DLD1 (cell line): ENCODE data around the gene SHF.

Experiments
- in situ Hi-C: cut with HindIII; loops from 2 replicates; pipeline ENCODE4 v1.10.0; 2017; ENCODE audit warnings: low sequenced_read_pairs

The SHF gene

DNA sequence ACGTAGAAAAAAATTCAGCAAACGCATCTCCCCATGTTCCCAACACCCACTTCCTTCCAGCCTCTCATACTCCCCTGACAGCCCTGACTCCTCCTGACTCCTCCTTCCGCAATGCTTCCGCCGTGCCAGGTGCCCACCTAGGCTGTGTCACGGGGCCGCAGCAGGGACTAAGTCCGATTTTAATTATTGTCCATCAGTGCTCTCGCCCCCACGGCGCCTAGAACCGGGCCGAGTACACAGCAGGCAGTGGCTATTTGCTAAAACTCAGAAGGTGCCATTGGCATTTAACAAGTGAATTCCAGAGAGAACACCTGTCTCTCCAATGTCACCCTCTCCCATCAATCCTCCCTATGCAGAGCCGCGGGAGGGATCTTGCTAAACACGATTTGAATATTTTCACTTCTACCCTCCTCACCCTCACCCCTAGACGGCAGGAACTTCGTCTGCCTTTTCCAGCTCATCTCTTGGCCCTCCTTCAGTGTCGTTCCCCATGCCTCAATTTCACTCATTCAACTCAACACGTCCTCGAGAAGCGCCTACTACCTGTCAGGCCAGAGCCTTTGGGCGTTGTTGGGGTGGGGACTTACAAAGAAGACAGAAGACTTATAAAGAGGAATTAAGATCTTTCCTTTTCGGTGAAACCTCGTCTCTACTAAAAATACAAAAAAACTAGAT, 11.5 kb upstream of the SHF start:
- in situ Hi-C loops, result no loop called here

DNA sequence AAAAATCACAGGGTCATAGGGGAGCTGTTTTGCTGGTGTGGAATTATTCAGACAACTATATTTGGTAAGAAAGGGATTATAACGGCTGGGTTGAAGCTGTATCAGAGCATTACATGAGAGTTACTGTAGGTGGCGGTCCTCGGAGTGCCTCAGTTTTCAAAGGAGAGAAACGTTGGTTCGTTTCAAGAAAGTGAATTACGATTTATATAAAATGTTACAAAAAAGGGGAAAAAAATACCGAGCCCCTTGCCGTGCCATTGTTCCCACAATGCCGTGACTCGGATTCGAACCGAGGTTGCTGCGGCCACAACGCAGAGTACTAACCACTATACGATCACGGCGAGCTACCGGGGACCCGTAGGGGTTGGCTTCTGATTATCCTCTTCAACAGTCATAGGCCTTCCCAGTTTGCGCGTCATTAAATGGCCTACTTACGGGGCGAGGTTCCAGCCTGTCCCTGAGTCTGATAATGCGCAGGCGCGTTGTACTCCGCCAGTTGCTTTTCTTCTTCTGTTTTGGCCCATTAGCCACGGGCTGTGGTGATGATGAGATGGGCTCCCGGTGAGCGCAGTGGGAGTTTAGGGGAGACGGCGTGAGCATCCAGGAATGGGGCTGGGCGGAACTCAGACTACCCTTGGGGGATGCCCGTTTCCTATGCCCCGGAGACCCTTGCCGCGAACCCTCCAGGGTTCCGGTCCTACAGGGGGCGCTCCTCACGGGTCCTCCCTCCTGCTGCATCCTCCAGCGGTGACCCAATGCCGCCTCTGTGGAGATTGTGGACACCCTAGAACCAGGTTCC, 10.8 kb upstream of the SHF start:
- in situ Hi-C loops, result no loop called here

DNA sequence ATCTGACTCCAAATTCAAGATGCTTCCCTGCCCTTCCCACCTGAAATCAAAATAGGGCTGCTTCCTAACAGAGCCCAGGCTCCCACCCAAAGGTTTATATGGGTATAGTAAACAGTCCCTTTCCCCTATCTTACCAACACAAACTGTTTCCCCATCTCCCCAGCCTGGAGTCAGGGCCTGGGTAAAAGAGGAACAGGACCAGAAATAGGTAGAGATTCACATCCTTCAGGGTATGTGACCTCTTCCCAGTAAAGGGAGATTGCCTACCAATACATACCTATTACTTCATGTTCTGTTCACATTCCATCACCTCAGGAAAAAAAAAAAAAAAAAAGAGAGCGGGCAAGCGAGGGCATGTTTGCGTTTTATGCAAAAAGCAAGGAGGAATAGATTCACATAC, 9.7 kb upstream of the SHF start:
- in situ Hi-C loops, result no loop called here

DNA sequence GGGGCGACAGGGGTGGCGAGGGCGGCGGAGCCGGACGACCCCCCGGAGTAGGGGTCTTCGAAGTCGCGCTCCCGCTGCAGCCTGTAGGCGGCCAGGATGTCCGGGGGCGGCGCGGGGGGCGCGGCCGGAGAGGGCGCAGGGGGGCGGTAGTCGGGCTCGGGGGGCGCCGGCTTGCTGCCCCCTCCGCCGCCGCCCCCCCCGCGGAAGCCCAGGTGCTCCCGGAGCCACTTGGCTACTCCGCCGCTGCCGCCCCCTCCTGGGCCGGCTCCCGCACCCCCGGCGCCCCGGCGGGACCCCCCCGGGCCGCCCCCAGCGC, 230 bp downstream of the SHF start:
- in situ Hi-C loops, result no loop called here

DNA sequence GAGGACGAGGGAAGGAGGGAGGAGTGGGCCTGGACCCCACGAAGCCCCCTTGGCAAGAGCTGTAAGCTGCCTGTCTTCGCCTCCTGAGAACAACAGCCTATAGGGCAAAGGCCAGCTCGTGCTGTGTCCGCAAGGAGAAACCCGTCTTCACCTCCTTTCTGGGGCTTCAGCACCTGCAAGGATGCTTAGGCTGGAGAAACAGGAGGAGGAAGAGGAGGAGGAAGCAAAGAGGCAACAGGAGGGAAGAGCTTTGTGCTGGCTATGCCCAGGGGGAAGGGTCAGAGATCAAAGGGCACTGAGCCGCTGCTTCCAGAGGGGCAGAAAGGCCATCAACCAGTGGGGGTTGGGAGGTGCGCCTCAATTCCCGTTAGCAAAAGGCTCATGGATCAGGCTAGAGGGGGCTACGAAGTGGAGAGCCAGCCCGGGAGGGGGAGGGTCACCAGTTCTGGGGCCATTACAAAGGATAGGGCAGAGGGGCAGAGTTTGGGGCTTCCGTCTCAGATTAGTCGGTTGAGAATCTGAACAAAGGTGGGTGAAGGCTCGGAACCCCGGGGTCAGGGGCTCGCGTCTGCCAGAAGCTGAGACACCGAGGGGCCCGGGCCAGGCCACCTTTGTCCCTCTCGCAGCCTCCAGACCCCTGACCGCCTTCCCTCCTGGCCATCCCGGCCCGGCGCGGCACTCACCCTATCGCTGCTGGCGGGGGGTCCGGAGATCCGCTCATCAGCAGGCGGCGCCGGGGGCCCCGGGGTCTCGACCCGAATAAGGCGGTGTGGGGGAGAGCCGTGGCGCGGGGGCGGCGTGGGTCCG, 792 bp downstream of the SHF start:
- in situ Hi-C loops, result no loop called here

DNA sequence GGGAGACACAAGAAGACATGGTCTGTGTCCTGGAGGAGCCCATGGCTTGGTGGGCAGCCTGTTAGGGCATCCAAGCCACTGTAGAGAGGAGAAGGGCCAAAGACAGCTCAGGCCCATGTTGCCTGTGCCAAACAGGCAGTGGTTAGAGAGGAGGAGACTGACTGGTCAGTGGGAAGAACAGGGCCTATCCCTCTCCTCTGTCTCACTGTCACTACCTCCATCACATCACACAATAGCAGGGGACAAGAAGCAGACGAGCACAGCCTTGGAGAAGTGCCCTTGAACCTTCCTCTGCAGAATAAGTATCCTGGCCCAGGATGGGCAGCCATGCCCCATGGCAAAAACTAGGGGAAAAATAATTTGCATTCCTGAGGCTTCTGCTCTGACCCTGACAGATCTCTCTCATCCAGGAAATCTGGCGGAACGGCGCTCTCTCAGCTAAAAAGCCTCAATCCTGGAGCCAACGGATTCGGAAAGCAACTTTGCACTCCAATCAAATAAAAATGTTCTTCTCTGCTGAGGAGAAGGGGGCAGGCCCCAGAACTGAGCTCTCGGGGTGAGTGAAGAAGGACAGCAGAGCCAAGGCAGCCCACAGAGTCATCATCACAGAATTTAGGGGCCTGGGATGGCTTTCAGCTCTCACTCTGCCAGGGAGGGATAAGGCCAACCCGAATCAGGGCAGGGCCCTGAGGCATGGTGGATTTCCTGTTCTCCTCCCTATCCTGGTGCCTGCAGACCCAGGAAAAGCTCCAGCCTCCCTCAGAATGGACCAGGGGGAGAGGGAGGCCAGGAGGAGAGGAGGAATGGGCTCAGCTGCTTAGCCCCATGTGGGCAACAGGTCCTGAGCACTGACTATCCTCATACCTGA, 1.6 kb downstream of the SHF start:
- in situ Hi-C loops, result no loop called here

DNA sequence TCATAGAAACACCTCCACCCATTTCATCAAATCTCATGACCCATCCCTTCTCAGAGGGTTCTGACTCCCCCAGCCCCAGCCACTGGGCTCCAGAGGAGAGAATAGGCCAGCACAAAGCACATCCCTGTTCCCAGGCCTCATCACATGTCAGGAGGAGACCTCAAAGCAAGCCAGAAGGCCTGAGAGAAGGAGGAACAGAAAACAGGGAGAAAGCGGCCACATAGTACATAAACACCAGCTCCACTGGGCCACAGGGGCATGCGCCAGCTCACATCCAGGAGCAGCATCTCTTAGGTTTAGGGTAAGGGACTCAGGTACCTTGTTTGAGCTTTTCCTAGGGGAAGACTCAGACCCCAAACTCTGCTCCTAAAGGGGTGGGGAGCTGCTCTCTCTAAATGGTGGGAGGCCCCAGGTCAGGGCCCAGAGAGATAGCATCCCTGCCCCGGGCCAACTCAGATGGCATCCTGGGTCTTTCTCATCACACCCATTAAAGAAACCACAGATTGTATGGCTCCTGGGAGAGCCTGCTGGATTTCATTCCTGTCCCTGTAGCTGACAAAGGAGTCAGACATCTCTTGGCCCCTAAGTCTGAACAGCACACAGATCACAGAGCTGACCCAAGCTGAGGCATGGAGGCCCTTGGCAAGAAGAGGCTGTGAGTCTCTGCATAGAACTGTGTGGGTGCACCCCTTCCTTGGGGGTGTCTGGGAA, 2.5 kb downstream of the SHF start:
- in situ Hi-C loops, result no loop called here

DNA sequence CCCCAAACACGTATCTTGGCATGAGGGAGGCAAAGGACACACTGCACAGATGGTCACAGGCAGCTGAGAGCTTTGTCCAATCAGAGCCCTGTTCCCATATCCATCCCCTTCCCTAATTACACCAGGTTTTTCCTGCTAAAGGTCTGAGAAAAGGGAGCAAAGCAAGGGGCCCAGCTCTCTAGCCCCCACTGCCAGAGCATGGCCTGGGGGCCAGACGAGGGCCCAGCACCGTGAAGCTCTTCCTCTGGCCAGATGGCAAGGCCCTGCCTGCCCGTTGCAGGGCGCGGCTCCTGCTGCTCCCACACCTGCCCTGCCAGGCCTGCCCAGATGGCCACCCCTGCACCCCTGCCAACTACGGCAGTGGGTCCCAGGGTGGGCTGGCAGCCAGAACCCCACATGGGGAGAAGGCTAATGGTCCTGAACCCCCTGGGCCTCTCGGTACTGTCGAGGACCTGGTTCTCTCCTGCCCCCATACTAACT, 3.2 kb downstream of the SHF start:
- in situ Hi-C loops, result no loop called here

DNA sequence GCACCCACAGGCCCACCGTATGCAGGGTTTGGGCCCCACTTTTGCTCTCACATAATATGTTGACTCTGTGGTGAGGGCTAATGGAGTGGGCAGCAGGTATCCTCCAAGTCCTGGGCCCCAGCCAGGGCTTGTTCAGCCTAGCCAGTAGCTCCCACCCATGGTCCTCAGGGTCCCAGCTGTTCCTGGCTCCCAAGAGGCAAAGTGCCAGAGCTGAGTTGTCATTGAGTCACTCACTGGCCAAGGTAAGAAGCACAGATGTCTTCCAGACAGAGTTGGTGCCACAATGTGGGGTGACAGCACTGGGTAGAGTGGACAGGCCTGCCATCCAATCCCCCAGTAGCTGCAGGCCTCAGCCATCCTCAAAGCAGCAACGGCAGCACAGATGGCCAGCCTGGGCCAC, 4.3 kb downstream of the SHF start:
- in situ Hi-C loops, result no loop called here

DNA sequence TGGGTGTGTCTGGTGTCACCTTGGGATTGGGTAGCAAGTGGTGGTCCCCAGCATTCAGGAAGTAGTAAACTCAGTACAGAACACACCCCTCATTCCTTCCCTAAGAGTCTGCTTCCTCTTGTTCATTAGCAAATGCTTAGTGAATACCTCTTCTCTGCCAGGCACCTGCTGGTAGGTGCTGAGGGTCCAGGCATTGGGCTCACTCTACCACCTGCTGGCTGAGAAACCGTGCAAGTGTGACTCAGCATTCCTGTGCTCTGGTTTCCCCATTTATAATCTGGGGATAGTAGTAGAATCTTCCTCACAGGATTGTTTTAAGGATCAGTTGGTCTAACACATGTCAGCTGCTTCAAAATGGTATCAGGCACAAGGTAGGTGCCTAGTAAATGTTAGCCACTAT, 4.8 kb downstream of the SHF start:
- in situ Hi-C loops, result no loop called here

DNA sequence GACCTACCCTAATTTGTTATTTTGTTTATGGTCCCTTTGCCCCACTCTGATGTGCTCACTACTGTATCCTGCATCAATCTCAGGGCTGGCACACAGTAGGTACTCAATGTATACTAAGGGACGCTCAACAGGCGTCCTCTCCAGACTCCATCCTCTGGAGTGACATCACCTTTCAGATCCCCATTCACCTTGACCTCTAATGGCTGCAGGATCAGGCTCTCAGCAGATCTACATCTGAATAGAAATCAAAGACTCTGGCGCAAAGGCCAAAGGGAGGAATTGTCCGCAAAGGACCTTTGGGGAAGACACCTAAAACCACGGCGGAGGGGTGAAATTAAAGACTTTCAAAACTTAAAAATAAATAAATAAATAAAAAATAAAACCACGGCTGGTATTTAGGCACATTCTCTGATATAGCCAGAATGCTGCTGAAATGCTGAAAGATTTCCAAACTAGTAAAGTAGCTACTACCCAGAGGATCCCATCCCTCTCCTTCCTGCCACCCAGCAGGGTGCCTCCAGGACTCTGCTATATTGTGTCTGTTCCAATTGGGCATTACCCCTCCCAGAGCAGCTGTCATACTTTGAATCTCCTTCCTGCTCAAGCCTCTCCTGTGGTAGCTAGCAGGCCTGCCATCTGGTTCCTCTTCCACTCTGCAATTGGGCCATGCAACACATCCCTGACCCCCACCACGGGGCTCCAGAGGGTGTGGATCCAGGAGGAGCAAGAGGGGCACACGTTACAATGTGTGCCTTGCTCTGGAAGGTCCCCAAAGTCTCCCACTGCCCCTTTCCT, 6.1 kb downstream of the SHF start:
- in situ Hi-C loops, result no loop called here

DNA sequence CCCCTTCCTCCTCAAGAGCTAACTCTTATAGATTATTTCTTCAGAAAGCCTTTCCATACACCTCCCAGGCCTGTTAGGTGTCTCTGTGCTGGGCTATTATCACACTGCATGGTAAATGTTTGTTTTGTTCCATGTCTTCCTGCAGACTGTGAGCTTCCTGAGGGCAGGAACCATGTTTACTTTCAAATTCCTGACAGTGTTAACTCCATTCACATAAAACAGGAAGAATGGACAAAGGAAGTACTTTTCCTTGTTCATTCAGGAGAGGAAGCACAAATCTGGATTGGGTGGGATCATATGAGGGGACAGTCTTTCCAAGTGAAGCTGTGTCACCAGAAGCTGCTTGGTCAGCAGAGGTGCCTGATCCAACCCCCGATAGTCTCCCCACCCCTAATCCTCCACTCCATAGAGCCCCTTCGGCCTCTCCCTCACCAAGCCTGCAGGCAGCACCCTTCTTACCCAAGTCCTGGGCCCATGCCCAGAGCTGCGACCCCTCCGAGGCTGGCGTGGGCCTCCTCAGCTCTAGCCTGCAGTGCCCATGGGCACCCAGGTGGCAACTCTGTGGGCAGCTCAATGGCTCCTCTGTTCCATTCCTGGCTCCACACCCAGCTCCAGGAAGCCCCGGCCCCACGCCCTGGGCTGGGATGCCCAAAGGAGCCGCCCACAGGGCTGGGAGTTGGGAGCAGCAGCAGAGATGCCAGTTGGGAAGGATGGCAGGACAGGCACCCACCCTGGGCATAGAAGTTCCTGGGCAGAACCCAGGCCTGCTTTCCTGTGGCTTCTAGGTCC, 6.9 kb downstream of the SHF start:
- in situ Hi-C loops, result no loop called here

DNA sequence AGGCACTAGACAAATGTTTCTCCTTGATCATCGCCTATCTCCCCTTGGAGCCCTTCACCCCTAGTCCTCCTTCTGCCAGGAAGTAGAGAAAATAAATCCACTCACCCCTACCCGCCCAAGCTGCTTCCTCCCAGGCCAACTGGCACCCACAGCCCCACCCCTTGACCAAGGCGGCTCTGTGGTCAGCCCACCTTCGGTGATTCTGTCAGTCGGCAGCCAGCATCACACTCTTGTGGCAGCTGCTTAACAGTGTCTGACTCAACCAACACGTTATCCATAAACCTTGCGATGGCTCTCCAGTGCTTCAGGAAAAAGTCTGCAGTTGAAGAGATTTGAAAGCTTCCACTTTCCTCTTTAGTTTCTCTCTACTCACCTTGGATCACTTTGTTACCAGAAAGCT, 7.6 kb downstream of the SHF start:
- in situ Hi-C loops, result no loop called here

DNA sequence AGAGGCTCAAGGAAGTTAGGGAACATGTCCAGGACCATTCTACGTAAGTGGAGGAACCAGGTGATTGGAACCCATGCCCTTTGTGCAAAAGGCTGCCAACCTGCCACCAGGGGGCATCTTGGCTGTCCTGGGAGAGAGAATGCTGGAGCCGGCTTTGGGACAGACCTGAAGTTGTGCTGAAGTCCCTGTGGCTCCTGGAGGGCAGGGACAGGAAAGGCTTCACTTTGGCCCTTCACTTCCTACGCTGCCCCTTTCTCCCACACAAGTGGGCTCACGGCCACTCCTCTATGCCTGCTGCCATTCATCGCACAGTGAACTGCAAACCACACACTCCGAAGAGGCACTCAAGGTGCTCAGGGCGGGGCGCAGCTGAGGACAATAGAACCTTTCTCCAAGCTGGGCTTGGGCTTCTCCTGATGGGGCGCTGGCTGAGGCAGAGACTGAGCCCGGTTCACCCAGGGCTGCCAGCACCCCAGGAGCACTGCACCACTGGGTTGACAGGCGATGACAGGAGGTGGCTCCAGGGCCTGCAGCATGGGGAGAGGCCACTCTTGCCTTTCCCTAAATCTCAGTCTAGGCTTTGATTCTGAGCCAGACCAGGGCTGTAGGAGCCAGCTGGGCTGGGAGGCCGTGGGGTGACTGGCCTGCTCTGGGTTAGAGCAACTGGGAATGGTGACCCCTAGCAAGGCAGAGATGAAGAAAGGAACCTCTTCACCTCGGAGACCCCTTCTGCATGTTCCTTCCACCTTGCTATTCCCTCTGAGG, 8.4 kb downstream of the SHF start:
- in situ Hi-C loops, result no loop called here

DNA sequence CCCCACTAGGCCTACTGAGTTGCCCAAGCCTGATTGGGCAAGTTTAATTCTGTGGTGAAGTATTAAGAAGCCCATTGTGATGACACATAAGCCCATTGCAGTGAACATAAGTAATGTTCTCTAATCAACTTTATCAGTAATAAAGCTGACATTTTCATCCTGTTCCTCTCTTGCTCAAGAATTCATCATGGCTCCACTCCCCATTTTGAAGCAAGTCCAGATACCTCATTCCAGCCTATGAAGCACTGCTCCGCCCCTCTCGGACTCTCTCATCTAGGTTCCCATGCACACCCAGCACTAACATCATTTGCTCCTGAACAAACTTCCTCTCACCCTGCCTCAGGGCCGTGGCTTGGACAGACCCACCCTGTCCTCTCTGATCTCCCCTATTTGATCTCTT, 10.5 kb downstream of the SHF start:
- in situ Hi-C loops, result no loop called here

DNA sequence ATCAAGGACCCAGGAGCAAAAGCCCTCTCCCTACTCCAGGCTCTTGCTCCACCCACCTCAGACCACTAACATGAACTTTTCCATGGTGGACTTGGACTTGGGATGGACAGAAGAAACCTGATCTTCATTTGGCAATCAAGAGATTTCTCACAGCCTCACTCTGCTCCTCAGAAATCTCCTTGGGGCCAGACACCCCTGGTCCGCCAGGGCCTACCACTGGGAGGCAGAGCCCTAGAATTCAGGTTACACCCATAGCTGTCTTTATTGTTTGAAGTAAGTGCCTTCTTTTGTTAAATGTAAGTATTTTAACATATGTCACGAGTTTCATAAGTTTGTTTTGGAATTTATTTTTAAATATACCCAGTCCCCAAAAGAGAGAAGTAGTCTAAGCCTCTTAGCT, 13.2 kb downstream of the SHF start:
- in situ Hi-C loops, result no loop called here

DNA sequence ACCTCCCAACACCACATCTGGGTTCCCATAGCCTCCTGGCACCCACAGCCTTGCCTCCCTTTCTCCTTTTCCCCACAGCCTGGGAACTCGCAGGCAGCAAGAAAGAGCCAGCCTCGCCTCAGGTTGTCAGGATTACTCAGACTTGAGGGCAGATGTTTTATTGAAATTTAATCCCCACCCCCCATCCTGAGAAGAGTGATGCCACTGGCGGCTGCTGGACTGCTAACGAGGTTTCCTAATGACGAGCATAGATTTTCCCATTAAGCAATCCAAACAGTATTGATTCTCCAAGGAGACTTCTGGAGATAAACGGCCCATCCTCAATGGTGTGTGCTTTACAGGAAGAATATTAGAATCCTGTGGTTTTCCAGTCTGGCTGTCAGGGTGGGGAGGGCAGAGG, 13.7 kb downstream of the SHF start:
- in situ Hi-C loops, result no loop called here

DNA sequence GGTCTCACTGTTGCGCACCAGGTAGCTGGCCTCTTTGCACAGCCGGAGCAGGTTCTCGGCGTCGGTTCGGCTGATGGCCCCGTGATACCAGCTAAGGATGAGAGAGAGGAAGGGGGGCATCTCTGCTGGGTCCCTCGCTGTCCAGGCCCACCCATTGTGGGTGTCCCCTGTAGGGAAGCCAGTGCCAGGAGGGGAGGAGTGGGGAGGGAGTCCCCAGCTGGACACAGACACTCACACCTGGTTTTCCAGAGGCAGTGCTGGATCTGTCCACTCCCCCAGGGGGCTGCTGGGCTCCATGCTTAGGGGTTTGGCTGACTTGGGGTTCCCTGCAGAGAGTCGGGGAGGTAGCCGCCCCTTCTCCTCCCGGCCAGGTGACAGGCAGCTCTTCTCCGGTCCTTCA, 15.9 kb downstream of the SHF start:
- in situ Hi-C loops, result no loop called here
